Measurements from ENCODE around the gene EHBP1L1. TPM values are rescaled to one million over a fixed set of nuclear protein-coding genes. Genes with fewer than 3 reads are reported as not detected.
A peak's percentile ranks its signal among the peaks of the same experiment; 100 is the strongest.

The EHBP1L1 gene
- total and polyA plus RNA-seq, 4 donors, result 53.2 to 316 (median 250) TPM

DNA sequence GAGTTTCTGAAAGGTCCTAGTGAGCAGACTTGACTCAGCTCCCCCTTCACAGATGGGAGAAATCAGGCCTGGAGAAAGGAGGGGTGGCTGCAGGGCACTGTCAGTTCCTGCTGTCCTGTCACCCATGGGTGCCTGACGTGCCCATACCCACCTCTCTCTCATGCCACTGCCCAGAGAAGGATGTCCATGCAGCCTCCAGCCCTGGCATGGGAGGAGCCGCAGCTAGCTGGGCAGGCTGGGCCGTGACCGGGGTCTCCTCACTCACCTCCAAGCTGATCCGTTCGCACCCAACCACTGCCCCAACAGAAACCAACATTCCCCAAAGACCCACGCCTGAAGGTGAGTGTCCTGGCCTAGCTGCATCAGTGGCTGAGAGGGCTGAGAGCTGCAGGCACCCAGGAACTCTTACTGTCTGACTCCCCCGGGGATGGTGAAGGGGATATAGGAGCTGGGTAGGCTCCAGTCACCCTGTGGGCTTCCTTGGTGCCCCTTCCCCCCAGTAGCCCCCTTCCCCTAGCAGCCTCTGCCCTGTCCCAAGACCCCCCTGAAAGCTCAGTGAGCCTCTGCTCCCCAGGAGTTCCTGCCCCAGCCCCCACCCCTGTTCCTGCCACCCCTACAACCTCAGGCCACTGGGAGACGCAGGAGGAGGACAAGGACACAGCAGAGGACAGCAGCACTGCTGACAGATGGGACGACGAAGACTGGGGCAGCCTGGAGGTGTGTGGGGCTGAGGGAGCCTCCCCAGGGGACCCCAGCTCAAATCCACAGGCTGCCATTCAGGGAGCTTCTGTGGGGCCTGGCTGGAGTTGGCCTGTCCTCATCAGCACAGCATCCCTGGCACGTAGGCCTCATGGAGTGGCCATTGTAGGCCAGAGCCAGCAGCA lies 39.2 kb upstream of the EHBP1L1 start:
- Histone ChIP-seq H3K4me3 (ENCODE audit: low read length in 2 of 2) (no peak overlapping the region), H3K27me3 (ENCODE audit: control insufficient read depth in 1 of 2, insufficient read depth in 2 of 2, low read length in 1 of 2) (no peaks in the 10 kb centered on the region), H3K4me1 (ENCODE audit: control insufficient read depth in 1 of 2, insufficient read depth in 2 of 2, low read length in 2 of 2) (no peaks in the 10 kb centered on the region), H3K9me3 (ENCODE audit: control insufficient read depth, low read length) (no peaks in the 10 kb centered on the region), H3K36me3 (ENCODE audit: control insufficient read depth in 1 of 2, insufficient read depth in 2 of 2, low read length in 1 of 2) (peaks cover 0 to 2% of the 10 kb centered on the region in 2 donors), H3K27ac (ENCODE audit: low read depth in 1 of 2, low read length in 2 of 2) (no peak overlapping the region)
- intact Hi-C loops (cut with DNase I), result no loop called here
- WGBS, 2 donors, result 63 to 70% methylated on average over 11 to 12 of the region's 12 CpGs
- ATAC-seq (ENCODE audit: low FRiP score) (no peak), DNase-seq (no peak)

GRCh38 chr11:65537296-65537597 lies 38.6 kb upstream of the EHBP1L1 start:
- Histone ChIP-seq H3K9me3 (ENCODE audit: control insufficient read depth, low read length) (no peaks in the 10 kb centered on the region), H3K27ac (ENCODE audit: low read depth in 1 of 2, low read length in 2 of 2) (no peak overlapping the region), H3K27me3 (ENCODE audit: control insufficient read depth in 1 of 2, insufficient read depth in 2 of 2, low read length in 1 of 2) (no peaks in the 10 kb centered on the region), H3K36me3 (ENCODE audit: control insufficient read depth in 1 of 2, insufficient read depth in 2 of 2, low read length in 1 of 2) (peaks cover 0 to 2% of the 10 kb centered on the region in 2 donors), H3K4me3 (ENCODE audit: low read length in 2 of 2) (no peak overlapping the region), H3K4me1 (ENCODE audit: control insufficient read depth in 1 of 2, insufficient read depth in 2 of 2, low read length in 2 of 2) (no peaks in the 10 kb centered on the region)
- DNase-seq (no peak), ATAC-seq (ENCODE audit: low FRiP score) (no peak)
- intact Hi-C loops (cut with DNase I), result no loop called here
- 71 to 77% methylated on average over 2 of the region's 2 CpGs for WGBS, 2 donors

DNA sequence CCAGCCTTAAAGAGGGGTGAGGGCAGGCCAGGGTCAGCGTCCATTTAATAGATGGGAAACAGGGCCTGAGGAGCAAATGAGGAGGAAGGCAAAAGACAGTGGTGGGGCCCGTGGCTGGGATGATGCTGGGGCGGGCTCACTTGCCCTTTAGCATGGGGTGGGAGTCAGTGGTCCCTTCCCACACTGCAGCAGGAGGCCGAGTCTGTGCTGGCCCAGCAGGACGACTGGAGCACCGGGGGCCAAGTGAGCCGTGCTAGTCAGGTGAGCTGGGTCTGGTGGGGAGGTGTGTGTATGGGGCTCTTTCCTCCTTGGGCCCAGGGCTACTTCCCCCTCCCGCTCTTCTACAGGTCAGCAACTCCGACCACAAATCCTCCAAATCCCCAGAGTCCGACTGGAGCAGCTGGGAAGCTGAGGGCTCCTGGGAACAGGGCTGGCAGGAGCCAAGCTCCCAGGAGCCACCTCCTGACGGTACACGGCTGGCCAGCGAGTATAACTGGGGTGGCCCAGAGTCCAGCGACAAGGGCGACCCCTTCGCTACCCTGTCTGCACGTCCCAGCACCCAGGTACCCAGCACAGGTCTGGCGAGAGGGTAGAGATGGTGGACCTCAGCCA lies 38.1 kb upstream of the EHBP1L1 start:
- WGBS, 2 donors, result 52 to 61% methylated on average over 18 of the region's 18 CpGs
- ATAC-seq (ENCODE audit: low FRiP score) (no peak), DNase-seq (no peak)
- Histone ChIP-seq H3K27me3 (ENCODE audit: control insufficient read depth in 1 of 2, insufficient read depth in 2 of 2, low read length in 1 of 2) (no peaks in the 10 kb centered on the region), H3K36me3 (ENCODE audit: control insufficient read depth in 1 of 2, insufficient read depth in 2 of 2, low read length in 1 of 2) (peaks cover 0 to 1% of the 10 kb centered on the region in 2 donors), H3K4me3 (ENCODE audit: low read length in 2 of 2) (no peak overlapping the region), H3K9me3 (ENCODE audit: control insufficient read depth, low read length) (no peaks in the 10 kb centered on the region), H3K27ac (ENCODE audit: low read depth in 1 of 2, low read length in 2 of 2) (no peak overlapping the region), H3K4me1 (ENCODE audit: control insufficient read depth in 1 of 2, insufficient read depth in 2 of 2, low read length in 2 of 2) (no peaks in the 10 kb centered on the region)
- intact Hi-C loops (cut with DNase I), result no loop called here

GRCh38 chr11:65538232-65538914 lies 37.5 kb upstream of the EHBP1L1 start:
- Histone ChIP-seq H3K36me3 (ENCODE audit: control insufficient read depth in 1 of 2, insufficient read depth in 2 of 2, low read length in 1 of 2) (no peaks in the 10 kb centered on the region), H3K4me1 (ENCODE audit: control insufficient read depth in 1 of 2, insufficient read depth in 2 of 2, low read length in 2 of 2) (no peaks in the 10 kb centered on the region), H3K27me3 (ENCODE audit: control insufficient read depth in 1 of 2, insufficient read depth in 2 of 2, low read length in 1 of 2) (no peaks in the 10 kb centered on the region), H3K4me3 (ENCODE audit: low read length in 2 of 2) (no peak overlapping the region), H3K27ac (ENCODE audit: low read depth in 1 of 2, low read length in 2 of 2) (no peak overlapping the region), H3K9me3 (ENCODE audit: control insufficient read depth, low read length) (no peaks in the 10 kb centered on the region)
- DNase-seq, result no peak
- ATAC-seq (ENCODE audit: low FRiP score), result no peak
- intact Hi-C loops (cut with DNase I), result no loop called here
- 82 to 85% methylated on average over 38 to 43 of the region's 43 CpGs for WGBS, 2 donors

DNA sequence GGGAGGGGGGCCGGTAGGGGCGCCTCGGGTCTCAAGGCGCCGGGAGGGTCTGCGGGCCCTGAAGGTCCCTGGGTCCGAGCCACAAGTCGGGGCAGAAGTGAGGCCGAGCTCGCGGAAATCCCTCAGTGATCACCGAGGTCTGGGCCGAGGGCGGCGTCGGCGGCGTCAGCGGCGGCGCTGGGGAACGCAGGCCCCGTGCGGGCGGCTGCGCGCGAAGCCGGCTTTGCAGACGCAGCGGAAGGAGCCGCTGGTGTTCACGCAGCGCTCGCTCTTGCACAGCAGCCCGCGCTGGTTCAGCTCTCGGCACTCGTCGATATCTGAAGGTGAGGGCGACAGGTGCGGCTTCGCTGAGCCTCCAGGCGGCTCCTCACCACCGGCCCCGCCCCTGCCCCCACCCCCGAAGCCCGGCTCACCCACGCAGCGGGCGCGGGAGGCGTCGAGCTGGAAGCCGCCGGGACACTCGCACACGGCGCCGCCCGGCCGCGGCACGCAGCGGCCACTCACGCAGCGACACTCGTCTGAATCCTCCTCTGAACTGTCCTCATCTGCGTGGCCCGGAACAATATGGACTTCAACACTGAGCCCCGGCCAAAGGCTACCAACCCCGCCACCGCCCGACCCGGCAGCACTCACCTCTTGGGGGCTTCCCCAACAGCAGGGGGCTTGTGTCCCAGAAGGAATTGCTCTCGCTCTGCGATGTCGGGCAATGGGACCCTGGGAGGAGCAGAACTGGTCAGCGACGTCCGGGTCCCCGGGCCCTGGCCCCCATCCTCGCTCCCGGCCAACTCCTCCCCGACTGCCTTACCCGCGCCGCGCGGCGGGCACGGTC lies 36.7 kb upstream of the EHBP1L1 start:
- Histone ChIP-seq H3K4me3 (ENCODE audit: low read length in 2 of 2) (no peak overlapping the region), H3K27me3 (ENCODE audit: control insufficient read depth in 1 of 2, insufficient read depth in 2 of 2, low read length in 1 of 2) (no peaks in the 10 kb centered on the region), H3K4me1 (ENCODE audit: control insufficient read depth in 1 of 2, insufficient read depth in 2 of 2, low read length in 2 of 2) (no peaks in the 10 kb centered on the region), H3K36me3 (ENCODE audit: control insufficient read depth in 1 of 2, insufficient read depth in 2 of 2, low read length in 1 of 2) (no peaks in the 10 kb centered on the region), H3K27ac (ENCODE audit: low read depth in 1 of 2, low read length in 2 of 2) (peak overlapping the region in 1 of 2 donors; percentile 6), H3K9me3 (ENCODE audit: control insufficient read depth, low read length) (no peaks in the 10 kb centered on the region)
- ATAC-seq (ENCODE audit: low FRiP score) (no peak), DNase-seq (no peak)
- 86 to 87% methylated on average over 89 to 92 of the region's 92 CpGs for WGBS, 2 donors
- intact Hi-C loops (cut with DNase I), result no loop called here

GRCh38 chr11:65539744-65540289 lies 36.0 kb upstream of the EHBP1L1 start:
- no peak overlapping the region for H3K4me3 ChIP-seq (ENCODE audit: low read length in 2 of 2)
- 25 to 26% methylated on average over 39 to 60 of the region's 60 CpGs for WGBS, 2 donors
- H3K27ac ChIP-seq (ENCODE audit: low read depth in 1 of 2, low read length in 2 of 2), result peak overlapping the region in 1 of 2 donors; percentile 6
- intact Hi-C loops (cut with DNase I), result loop anchor here (1.0 to 5.0 kb wide), 4 partner anchors 19 to 72 kb away; partner anchors contain the start of genes LTBP3 (in 1 of the 2) and MAP3K11 (in 1 of the 2)
- no peaks in the 10 kb centered on the region for H3K4me1 ChIP-seq (ENCODE audit: control insufficient read depth in 1 of 2, insufficient read depth in 2 of 2, low read length in 2 of 2)
- no peaks in the 10 kb centered on the region for H3K27me3 ChIP-seq (ENCODE audit: control insufficient read depth in 1 of 2, insufficient read depth in 2 of 2, low read length in 1 of 2)
- no peak for DNase-seq
- no peaks in the 10 kb centered on the region for H3K36me3 ChIP-seq (ENCODE audit: control insufficient read depth in 1 of 2, insufficient read depth in 2 of 2, low read length in 1 of 2)
- ATAC-seq (ENCODE audit: low FRiP score), result no peak
- no peaks in the 10 kb centered on the region for H3K9me3 ChIP-seq (ENCODE audit: control insufficient read depth, low read length)

DNA sequence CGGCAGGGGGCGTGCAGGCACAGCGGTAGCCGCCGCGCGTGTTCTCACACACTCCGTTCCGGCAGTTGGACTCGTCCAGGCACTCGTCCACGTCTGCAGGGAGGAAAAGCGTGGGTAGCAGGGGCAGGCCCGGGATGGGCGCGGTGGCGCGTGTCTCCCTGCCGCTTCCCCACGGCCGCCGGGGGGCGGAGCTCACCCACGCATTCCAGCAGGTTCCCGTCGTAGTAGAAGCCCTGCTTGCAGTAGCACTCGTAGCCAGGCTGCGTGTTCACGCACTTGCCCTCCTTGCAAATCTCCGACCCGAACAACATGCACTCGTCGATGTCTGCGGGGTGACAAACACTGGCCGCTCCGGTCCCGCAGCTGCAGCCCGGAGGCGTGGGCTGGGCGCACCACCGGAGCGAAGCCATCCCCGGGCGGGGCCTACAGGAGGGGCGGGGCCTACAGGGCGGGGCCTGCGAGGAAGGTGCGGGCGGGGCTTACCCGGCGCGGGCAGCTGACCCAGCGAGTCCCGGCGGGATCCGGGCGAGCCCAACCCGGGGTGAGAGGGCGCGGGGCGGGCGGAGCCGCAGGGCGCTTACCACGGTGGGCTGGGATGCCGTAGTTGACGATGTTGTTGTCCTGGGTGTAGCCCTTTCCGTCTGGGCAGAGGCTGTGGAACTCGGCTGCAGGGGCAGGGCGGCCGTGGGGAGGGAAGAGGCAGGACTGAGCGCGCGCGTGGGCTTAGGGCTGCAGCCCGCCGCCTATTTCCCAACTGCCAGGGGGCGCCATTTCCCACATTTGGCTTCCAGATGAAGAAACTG lies 35.4 kb upstream of the EHBP1L1 start:
- WGBS, 2 donors, result 1% methylated on average over 76 to 78 of the region's 78 CpGs
- H3K4me3 ChIP-seq (ENCODE audit: low read length in 2 of 2), result no peak overlapping the region
- no peaks in the 10 kb centered on the region for H3K9me3 ChIP-seq (ENCODE audit: control insufficient read depth, low read length)
- H3K36me3 ChIP-seq (ENCODE audit: control insufficient read depth in 1 of 2, insufficient read depth in 2 of 2, low read length in 1 of 2), result no peaks in the 10 kb centered on the region
- DNase-seq (peak; percentile 93 to 97), ATAC-seq (ENCODE audit: low FRiP score) (peak; percentile 95)
- intact Hi-C loops (cut with DNase I), result loop anchor here (1.0 to 5.0 kb wide), 4 partner anchors 18 to 72 kb away; partner anchors contain the start of genes LTBP3 (in 1 of the 2) and MAP3K11 (in 1 of the 2)
- H3K27me3 ChIP-seq (ENCODE audit: control insufficient read depth in 1 of 2, insufficient read depth in 2 of 2, low read length in 1 of 2), result no peaks in the 10 kb centered on the region
- H3K4me1 ChIP-seq (ENCODE audit: control insufficient read depth in 1 of 2, insufficient read depth in 2 of 2, low read length in 2 of 2), result no peaks in the 10 kb centered on the region
- peak overlapping the region in 1 of 2 donors; percentile 85 for H3K27ac ChIP-seq (ENCODE audit: low read depth in 1 of 2, low read length in 2 of 2)
